ENCODE data around the gene DYNLRB1. TPM values are rescaled to one million over a fixed set of nuclear protein-coding genes. Genes with fewer than 3 reads are reported as not detected.
A peak's percentile ranks its signal among the peaks of the same experiment; 100 is the strongest.

DYNLRB1 gene
- total and polyA plus RNA-seq, 9 of the 15 experiments (the other 6 are each of a cell fraction or from before 2014, with no cell fraction given), result 48.7 to 358 (median 121) TPM

- TF ChIP-seq, protein P1, sequence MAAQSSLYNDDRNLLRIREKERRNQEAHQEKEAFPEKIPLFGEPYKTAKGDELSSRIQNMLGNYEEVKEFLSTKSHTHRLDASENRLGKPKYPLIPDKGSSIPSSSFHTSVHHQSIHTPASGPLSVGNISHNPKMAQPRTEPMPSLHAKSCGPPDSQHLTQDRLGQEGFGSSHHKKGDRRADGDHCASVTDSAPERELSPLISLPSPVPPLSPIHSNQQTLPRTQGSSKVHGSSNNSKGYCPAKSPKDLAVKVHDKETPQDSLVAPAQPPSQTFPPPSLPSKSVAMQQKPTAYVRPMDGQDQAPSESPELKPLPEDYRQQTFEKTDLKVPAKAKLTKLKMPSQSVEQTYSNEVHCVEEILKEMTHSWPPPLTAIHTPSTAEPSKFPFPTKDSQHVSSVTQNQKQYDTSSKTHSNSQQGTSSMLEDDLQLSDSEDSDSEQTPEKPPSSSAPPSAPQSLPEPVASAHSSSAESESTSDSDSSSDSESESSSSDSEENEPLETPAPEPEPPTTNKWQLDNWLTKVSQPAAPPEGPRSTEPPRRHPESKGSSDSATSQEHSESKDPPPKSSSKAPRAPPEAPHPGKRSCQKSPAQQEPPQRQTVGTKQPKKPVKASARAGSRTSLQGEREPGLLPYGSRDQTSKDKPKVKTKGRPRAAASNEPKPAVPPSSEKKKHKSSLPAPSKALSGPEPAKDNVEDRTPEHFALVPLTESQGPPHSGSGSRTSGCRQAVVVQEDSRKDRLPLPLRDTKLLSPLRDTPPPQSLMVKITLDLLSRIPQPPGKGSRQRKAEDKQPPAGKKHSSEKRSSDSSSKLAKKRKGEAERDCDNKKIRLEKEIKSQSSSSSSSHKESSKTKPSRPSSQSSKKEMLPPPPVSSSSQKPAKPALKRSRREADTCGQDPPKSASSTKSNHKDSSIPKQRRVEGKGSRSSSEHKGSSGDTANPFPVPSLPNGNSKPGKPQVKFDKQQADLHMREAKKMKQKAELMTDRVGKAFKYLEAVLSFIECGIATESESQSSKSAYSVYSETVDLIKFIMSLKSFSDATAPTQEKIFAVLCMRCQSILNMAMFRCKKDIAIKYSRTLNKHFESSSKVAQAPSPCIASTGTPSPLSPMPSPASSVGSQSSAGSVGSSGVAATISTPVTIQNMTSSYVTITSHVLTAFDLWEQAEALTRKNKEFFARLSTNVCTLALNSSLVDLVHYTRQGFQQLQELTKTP (IDR thresholded peaks at IDR 0.05; ENCODE audit: low read depth in 1 of 2, partially characterized antibody in 2 of 2), result no peak
- TF ChIP-seq KLF1 (tag; IDR thresholded peaks at IDR 0.05) (no peak), ZNF511 (CRISPR knock-in tag; IDR thresholded peaks at IDR 0.05) (no peak; the same call in 1 of the 2 replicates), FOS (IDR thresholded peaks at IDR 0.05; ENCODE audit: extremely low read depth, insufficient read length) (no peak), HCFC1 (IDR thresholded peaks at IDR 0.05; ENCODE audit: low read depth, low read length) (peak; percentile 30; the same call in 1 of the 2 replicates), MTA3 (IDR thresholded peaks at IDR 0.05; ENCODE audit: borderline replicate concordance) (peak; percentile 64; the same call in 1 of the 2 replicates), ZNF707 (CRISPR knock-in tag; conservative IDR thresholded peaks at IDR 0.05) (no peak), ZFP30 (CRISPR knock-in tag; IDR thresholded peaks at IDR 0.05; ENCODE audit: borderline replicate concordance) (no peak), MTA1 (IDR thresholded peaks at IDR 0.05; ENCODE audit: borderline replicate concordance) (0 out of 2 replicates have a peak, but pooled peaks have one; percentile 35), PURB (CRISPR knock-in tag; IDR thresholded peaks at IDR 0.05; ENCODE audit: low read depth) (no peak), IFI16 (CRISPR knock-in tag; IDR thresholded peaks at IDR 0.05) (no peak), MEIS2 (IDR thresholded peaks at IDR 0.05; ENCODE audit: partially characterized antibody) (no peak), HIVEP1 (CRISPR knock-in tag; IDR thresholded peaks at IDR 0.05) (no peak), ZNF133 (CRISPR knock-in tag; IDR thresholded peaks at IDR 0.05) (no peak), ARID3A (IDR thresholded peaks at IDR 0.05; ENCODE audit: borderline replicate concordance, low read depth, low read length) (no peak), MCM7 (IDR thresholded peaks at IDR 0.05) (no peak)
- TF ChIP-seq, protein P2, sequence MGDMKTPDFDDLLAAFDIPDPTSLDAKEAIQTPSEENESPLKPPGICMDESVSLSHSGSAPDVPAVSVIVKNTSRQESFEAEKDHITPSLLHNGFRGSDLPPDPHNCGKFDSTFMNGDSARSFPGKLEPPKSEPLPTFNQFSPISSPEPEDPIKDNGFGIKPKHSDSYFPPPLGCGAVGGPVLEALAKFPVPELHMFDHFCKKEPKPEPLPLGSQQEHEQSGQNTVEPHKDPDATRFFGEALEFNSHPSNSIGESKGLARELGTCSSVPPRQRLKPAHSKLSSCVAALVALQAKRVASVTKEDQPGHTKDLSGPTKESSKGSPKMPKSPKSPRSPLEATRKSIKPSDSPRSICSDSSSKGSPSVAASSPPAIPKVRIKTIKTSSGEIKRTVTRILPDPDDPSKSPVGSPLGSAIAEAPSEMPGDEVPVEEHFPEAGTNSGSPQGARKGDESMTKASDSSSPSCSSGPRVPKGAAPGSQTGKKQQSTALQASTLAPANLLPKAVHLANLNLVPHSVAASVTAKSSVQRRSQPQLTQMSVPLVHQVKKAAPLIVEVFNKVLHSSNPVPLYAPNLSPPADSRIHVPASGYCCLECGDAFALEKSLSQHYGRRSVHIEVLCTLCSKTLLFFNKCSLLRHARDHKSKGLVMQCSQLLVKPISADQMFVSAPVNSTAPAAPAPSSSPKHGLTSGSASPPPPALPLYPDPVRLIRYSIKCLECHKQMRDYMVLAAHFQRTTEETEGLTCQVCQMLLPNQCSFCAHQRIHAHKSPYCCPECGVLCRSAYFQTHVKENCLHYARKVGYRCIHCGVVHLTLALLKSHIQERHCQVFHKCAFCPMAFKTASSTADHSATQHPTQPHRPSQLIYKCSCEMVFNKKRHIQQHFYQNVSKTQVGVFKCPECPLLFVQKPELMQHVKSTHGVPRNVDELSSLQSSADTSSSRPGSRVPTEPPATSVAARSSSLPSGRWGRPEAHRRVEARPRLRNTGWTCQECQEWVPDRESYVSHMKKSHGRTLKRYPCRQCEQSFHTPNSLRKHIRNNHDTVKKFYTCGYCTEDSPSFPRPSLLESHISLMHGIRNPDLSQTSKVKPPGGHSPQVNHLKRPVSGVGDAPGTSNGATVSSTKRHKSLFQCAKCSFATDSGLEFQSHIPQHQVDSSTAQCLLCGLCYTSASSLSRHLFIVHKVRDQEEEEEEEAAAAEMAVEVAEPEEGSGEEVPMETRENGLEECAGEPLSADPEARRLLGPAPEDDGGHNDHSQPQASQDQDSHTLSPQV (IDR thresholded peaks at IDR 0.05), result no peak
These were observed 557 bp upstream of the DYNLRB1 start (continued) for GRCh38 chr20:34515484-34516246.

All from K562 (cell line).